ENCODE data around the gene COMTD1. TPM values are rescaled to one million over a fixed set of nuclear protein-coding genes. Genes with fewer than 3 reads are reported as not detected.

COMTD1 gene
- total and polyA plus RNA-seq, 2 of the 13 experiments (the other 11 are each of a cell fraction or from before 2014, with no cell fraction given): 11.8 to 18.4 TPM

- peak; percentile 53; the same call in 1 of the 2 replicates for TF ChIP-seq ZFP91 (CRISPR knock-in tag; IDR thresholded peaks at IDR 0.05; ENCODE audit: borderline replicate concordance)
- TF ChIP-seq XBP1 (CRISPR knock-in tag; IDR thresholded peaks at IDR 0.05): no peak
- 0 out of 2 replicates have a peak, but pooled peaks have one; percentile 20 for TF ChIP-seq RAD21 (CRISPR knock-in tag; IDR thresholded peaks at IDR 0.05)
- TF ChIP-seq ZMYM4 (CRISPR knock-in tag; IDR thresholded peaks at IDR 0.05): peak; percentile 55; the same call in 1 of the 2 replicates
- 0 out of 2 replicates have a peak, but pooled peaks have one; percentile 29 for TF ChIP-seq MYC (CRISPR knock-in tag; IDR thresholded peaks at IDR 0.05; ENCODE audit: borderline replicate concordance)
- TF ChIP-seq ESRRA (CRISPR knock-in tag; IDR thresholded peaks at IDR 0.05; ENCODE audit: low read depth): peak; percentile 40; the same call in 1 of the 2 replicates
- TF ChIP-seq NBN (conservative IDR thresholded peaks at IDR 0.05): no peak
- TF ChIP-seq ZNF253 (CRISPR knock-in tag; IDR thresholded peaks at IDR 0.05; ENCODE audit: borderline replicate concordance): no peak
- no peak for TF ChIP-seq ATF1 (CRISPR knock-in tag; IDR thresholded peaks at IDR 0.05)
- no peak for TF ChIP-seq ZNF83 (CRISPR knock-in tag; IDR thresholded peaks at IDR 0.05; ENCODE audit: borderline replicate concordance)
- TF ChIP-seq, protein P1, sequence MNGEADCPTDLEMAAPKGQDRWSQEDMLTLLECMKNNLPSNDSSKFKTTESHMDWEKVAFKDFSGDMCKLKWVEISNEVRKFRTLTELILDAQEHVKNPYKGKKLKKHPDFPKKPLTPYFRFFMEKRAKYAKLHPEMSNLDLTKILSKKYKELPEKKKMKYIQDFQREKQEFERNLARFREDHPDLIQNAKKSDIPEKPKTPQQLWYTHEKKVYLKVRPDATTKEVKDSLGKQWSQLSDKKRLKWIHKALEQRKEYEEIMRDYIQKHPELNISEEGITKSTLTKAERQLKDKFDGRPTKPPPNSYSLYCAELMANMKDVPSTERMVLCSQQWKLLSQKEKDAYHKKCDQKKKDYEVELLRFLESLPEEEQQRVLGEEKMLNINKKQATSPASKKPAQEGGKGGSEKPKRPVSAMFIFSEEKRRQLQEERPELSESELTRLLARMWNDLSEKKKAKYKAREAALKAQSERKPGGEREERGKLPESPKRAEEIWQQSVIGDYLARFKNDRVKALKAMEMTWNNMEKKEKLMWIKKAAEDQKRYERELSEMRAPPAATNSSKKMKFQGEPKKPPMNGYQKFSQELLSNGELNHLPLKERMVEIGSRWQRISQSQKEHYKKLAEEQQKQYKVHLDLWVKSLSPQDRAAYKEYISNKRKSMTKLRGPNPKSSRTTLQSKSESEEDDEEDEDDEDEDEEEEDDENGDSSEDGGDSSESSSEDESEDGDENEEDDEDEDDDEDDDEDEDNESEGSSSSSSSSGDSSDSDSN (CRISPR knock-in tag; IDR thresholded peaks at IDR 0.05): no peak
- TF ChIP-seq IKZF4 (CRISPR knock-in tag; IDR thresholded peaks at IDR 0.05; ENCODE audit: borderline replicate concordance, low read depth, not compliant biosample characterization): no peak
- no peak for TF ChIP-seq THRA (CRISPR knock-in tag; IDR thresholded peaks at IDR 0.05; ENCODE audit: borderline replicate concordance)
- TF ChIP-seq TMF1 (CRISPR knock-in tag; IDR thresholded peaks at IDR 0.05; ENCODE audit: low read depth): no peak
- TF ChIP-seq HDAC2 (CRISPR knock-in tag; IDR thresholded peaks at IDR 0.05): peak; percentile 36; the same call in 1 of the 2 replicates
- TF ChIP-seq ZNF768 (CRISPR knock-in tag; IDR thresholded peaks at IDR 0.05): peak; percentile 97
- TF ChIP-seq GZF1 (CRISPR knock-in tag; IDR thresholded peaks at IDR 0.05): no peak
- peak; percentile 48; the same call in 1 of the 2 replicates for TF ChIP-seq YEATS4 (CRISPR knock-in tag; IDR thresholded peaks at IDR 0.05; ENCODE audit: borderline replicate concordance)
- no peak for TF ChIP-seq GATA4 (IDR thresholded peaks at IDR 0.05; ENCODE audit: borderline replicate concordance, low read depth)
- peak; percentile 73; the same call in 1 of the 2 replicates for TF ChIP-seq MTA1 (CRISPR knock-in tag; IDR thresholded peaks at IDR 0.05; ENCODE audit: borderline replicate concordance)
- TF ChIP-seq RCOR2 (CRISPR knock-in tag; IDR thresholded peaks at IDR 0.05): 0 out of 2 replicates have a peak, but pooled peaks have one; percentile 22
- no peak for TF ChIP-seq ZNF350 (CRISPR knock-in tag; IDR thresholded peaks at IDR 0.05; ENCODE audit: borderline replicate concordance, low read depth)
- peak; percentile 23; the same call in 1 of the 2 replicates for TF ChIP-seq ADNP (CRISPR knock-in tag; IDR thresholded peaks at IDR 0.05)
- TF ChIP-seq NAIF1 (CRISPR knock-in tag; IDR thresholded peaks at IDR 0.05; ENCODE audit: borderline replicate concordance): peak; percentile 59; the same call in 1 of the 2 replicates
- TF ChIP-seq ZBTB1 (CRISPR knock-in tag; IDR thresholded peaks at IDR 0.05; ENCODE audit: borderline replicate concordance): no peak
Observed at GRCh38 chr10:75261813-75262705, 26.3 kb upstream of the COMTD1 start (continued).
